IMR-90 (cell line): ENCODE measurements around the gene HSPB6.

ENCODE experiments used
- CEBPB ChIP-seq: IDR thresholded peaks from 2 replicates; pipeline ENCODE4 v1.6.1; 2012; ENCODE audit warnings: low read depth, low read length, improper control_type of control experiment
- CTCF ChIP-seq: conservative IDR thresholded peaks from 2 replicates; pipeline ENCODE4 v1.5.1; 2012; ENCODE audit warnings: mild to moderate bottlenecking, low read depth, low read length, improper control_type of control experiment
- ELK1 ChIP-seq: fragments of 150-350 bp; IDR thresholded peaks from 2 replicates; pipeline ENCODE4 v1.6.1; 2016; ENCODE audit warnings: low read depth, mild to moderate bottlenecking, low read length, moderate library complexity, borderline replicate concordance
- FOS ChIP-seq: fragments of 150-350 bp; IDR thresholded peaks from 2 replicates; pipeline ENCODE4 v1.6.1; 2016; ENCODE audit warnings: low read depth, low read length
- MAZ ChIP-seq: IDR thresholded peaks from 2 replicates; pipeline ENCODE4 v1.6.1; 2012; ENCODE audit warnings: low read depth, mild to moderate bottlenecking, low read length, improper control_type of control experiment, moderate library complexity, borderline replicate concordance
- POLR2A ChIP-seq: IDR thresholded peaks from 2 replicates; pipeline ENCODE4 v1.6.1; 2012; ENCODE audit warnings: mild to moderate bottlenecking, low read depth, low read length
- RAD21 ChIP-seq: IDR thresholded peaks from 2 replicates; pipeline ENCODE4 v1.6.1; 2012; ENCODE audit warnings: low read length, improper control_type of control experiment
- RFX5 ChIP-seq: IDR thresholded peaks from 2 replicates; pipeline ENCODE4 v1.8.0; 2012; ENCODE audit warnings: low read depth, mild to moderate bottlenecking, low read length, moderate library complexity
- SMC3 ChIP-seq: fragments of 150-350 bp; IDR thresholded peaks from 2 replicates; pipeline ENCODE4 v1.6.1; 2016; ENCODE audit warnings: low read depth, mild to moderate bottlenecking, antibody characterized with exemption, low read length, moderate library complexity
- TF ChIP-seq, protein P1 (sequence below): fragments of 150-350 bp; IDR thresholded peaks from 2 replicates; pipeline ENCODE4 v1.6.1; 2017; ENCODE audit warnings: mild to moderate bottlenecking, antibody characterized with exemption, low read length, low read depth

GRCh38 chr19:35797663-35798062 is 40.8 kb upstream of the HSPB6 start:
- TF ChIP-seq, protein P1, sequence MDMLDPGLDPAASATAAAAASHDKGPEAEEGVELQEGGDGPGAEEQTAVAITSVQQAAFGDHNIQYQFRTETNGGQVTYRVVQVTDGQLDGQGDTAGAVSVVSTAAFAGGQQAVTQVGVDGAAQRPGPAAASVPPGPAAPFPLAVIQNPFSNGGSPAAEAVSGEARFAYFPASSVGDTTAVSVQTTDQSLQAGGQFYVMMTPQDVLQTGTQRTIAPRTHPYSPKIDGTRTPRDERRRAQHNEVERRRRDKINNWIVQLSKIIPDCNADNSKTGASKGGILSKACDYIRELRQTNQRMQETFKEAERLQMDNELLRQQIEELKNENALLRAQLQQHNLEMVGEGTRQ, result no peak
- TF ChIP-seq ELK1 (no peak), RFX5 (no peak), FOS (no peak), CTCF (no peak), MAZ (no peak), POLR2A (no peak), SMC3 (no peak), RAD21 (no peak), CEBPB (no peak)
